HG03175 (cell line): ENCODE measurements around the gene MRPS16.

Experiments
- ATAC-seq: cut with Tn5 transposase; IDR thresholded peaks from one replicate; pipeline ENCODE4 v1.9.1; 2021; ENCODE audit warnings: mild to moderate bottlenecking, moderate library complexity; ENCODE audit not compliant: unreplicated experiment

Gene MRPS16

DNA sequence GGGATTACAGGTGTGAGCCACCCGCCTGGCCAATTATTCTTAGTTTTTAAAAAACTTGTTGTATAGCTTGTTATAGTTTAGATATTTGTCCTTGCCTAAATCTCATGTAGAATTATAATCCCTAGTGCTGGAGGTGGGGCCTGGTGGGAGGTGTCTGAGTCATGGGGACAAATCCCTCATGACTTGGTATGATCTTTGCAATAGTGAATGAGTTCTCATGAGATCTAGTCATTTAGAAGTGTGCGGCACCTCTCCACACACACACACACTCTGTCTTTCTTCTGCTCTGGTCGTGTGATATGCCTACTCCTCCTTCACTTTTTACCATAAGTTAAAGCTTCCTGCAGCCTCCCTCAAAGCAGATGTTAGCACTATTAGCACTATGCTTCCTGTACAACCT, 47.4 kb downstream of the MRPS16 start:
- ATAC-seq: no peak
